Small intestine (tissue), 7 donors: ENCODE data around the gene OR10K2. TPM values are rescaled to one million over a fixed set of nuclear protein-coding genes. Genes with fewer than 3 reads are reported as not detected.
"Not testable (repeated sequence)": the region's sequence is repeated elsewhere in the genome, so short reads cannot be mapped to it uniquely, and the experiment has no call there.

Experiments
- DNase-seq, 2 donors: peaks; one replicate each; pipeline versions ENCODE4 v3.0.0 to v3.0.0-alpha.2; 2013
- FAIRE-seq: peaks from 2 replicates; lab custom pipeline; 2012; peaks lifted over from hg19 to GRCh38; lab: Jason Lieb, UNC
- H3K27ac ChIP-seq, 3 donors: one replicate each; pipeline ENCODE4 v1.5.1; 2013; ENCODE audit warnings: low read length in 2 of 3, mild to moderate bottlenecking in 2 of 3, control low read depth in 1 of 3, inconsistent platforms in 1 of 3, low read depth in 1 of 3, moderate library complexity in 1 of 3
- H3K27me3 ChIP-seq, 3 donors: one replicate each; pipeline ENCODE4 v1.6.1; 2013; ENCODE audit warnings: low read length in 3 of 3, inconsistent platforms in 1 of 3; ENCODE audit not compliant: control insufficient read depth in 3 of 3, insufficient read depth in 3 of 3
- H3K36me3 ChIP-seq, 3 donors: one replicate each; pipeline ENCODE4 v1.6.1; 2013; ENCODE audit warnings: low read length in 3 of 3, inconsistent platforms in 1 of 3, low read depth in 1 of 3, mild to moderate bottlenecking in 1 of 3, moderate library complexity in 1 of 3; ENCODE audit not compliant: control insufficient read depth in 3 of 3, insufficient read depth in 2 of 3
- H3K4me1 ChIP-seq, 3 donors: one replicate each; pipeline ENCODE4 v1.6.1; 2013; ENCODE audit warnings: low read length in 2 of 3, inconsistent platforms in 1 of 3, low read depth in 1 of 3, mild to moderate bottlenecking in 1 of 3, moderate library complexity in 1 of 3; ENCODE audit not compliant: control insufficient read depth in 3 of 3, insufficient read depth in 2 of 3
- H3K4me3 ChIP-seq, 3 donors: one replicate each; pipeline ENCODE4 v1.5.1; 2013; ENCODE audit warnings: low read length in 3 of 3, control low read depth in 1 of 3, inconsistent platforms in 1 of 3, low read depth in 1 of 3, mild to moderate bottlenecking in 1 of 3, moderate library complexity in 1 of 3
- H3K9me3 ChIP-seq, 2 donors: one replicate each; pipeline ENCODE4 v1.6.1; 2013; ENCODE audit warnings: low read depth in 1 of 2, low read length in 1 of 2; ENCODE audit not compliant: control insufficient read depth in 2 of 2, insufficient read depth in 1 of 2
- WGBS, 3 donors: extraction: QIAGEN DNeasy Blood & Tissue Kit; methylation state at CpG; one replicate each; pipeline ENCODE4 v1.1.7; 2013; 5-methylcytosine and 5-hydroxymethylcytosine counted together
- polyA plus RNA-seq, 4 donors: library from polyadenylated mRNA; stranded (reverse) in 3 of 4; unstranded in 1 of 4; fragments of 200-250 nt in 3 of 4; fragments of 120-200 nt in 1 of 4; gene quantifications; one replicate each; pipeline versions ENCODE4 v1.2.1 to v1.2.3, GENCODE V29; 2013
- donor health status: healthy with polysubstance abuse.
- donor health status: control.
- donor health status: control.
- donor health status: Bipolar disorder and iron deficiency.
- donor health status: healthy.

Gene OR10K2
- polyA plus RNA-seq, 4 donors = not detected

GRCh38 chr1:158430163-158430562 is 4.1 kb upstream of the OR10K2 start:
- not testable (repeated sequence) for H3K9me3 ChIP-seq, H3K27me3 ChIP-seq, H3K4me3 ChIP-seq, H3K27ac ChIP-seq, H3K4me1 ChIP-seq, FAIRE-seq, DNase-seq, H3K36me3 ChIP-seq
- 41 to 51% (median 45%) methylated on average over 3 of the region's 3 CpGs for WGBS, 3 donors

GRCh38 chr1:158425027-158425426 is 1.0 kb downstream of the OR10K2 start:
- FAIRE-seq (no peak), DNase-seq (no peak)
- H3K27ac ChIP-seq = no peak overlapping the region
- no peak overlapping the region for H3K4me3 ChIP-seq
- no peaks in the 10 kb centered on the region for H3K9me3 ChIP-seq
- no peaks in the 10 kb centered on the region for H3K4me1 ChIP-seq
- H3K36me3 ChIP-seq = no peaks in the 10 kb centered on the region
- H3K27me3 ChIP-seq = no peaks in the 10 kb centered on the region

- FAIRE-seq (no peak), DNase-seq (no peak)
- H3K4me3 ChIP-seq = no peak overlapping the region
- no peak overlapping the region for H3K27ac ChIP-seq
- H3K4me1 ChIP-seq = no peaks in the 10 kb centered on the region
- H3K36me3 ChIP-seq = no peaks in the 10 kb centered on the region
- H3K27me3 ChIP-seq = no peaks in the 10 kb centered on the region
- no peaks in the 10 kb centered on the region for H3K9me3 ChIP-seq
These were observed 3.8 kb downstream of the OR10K2 start for GRCh38 chr1:158422212-158422611.

- H3K27me3 ChIP-seq = peaks cover 0 to 3% (median 0%) of the 10 kb centered on the region in 3 donors
- H3K27ac ChIP-seq = no peak overlapping the region
- H3K4me1 ChIP-seq = no peaks in the 10 kb centered on the region
- H3K9me3 ChIP-seq = no peaks in the 10 kb centered on the region
- DNase-seq (no peak), FAIRE-seq (no peak)
- H3K36me3 ChIP-seq = no peaks in the 10 kb centered on the region
- H3K4me3 ChIP-seq = no peak overlapping the region
These were observed 8.5 kb downstream of the OR10K2 start for GRCh38 chr1:158417586-158417985.

- FAIRE-seq = no peak
- Histone ChIP-seq H3K4me1 (no peaks in the 10 kb centered on the region), H3K27me3 (peaks cover 0 to 3% (median 0%) of the 10 kb centered on the region in 3 donors), H3K27ac (no peak overlapping the region), H3K4me3 (no peak overlapping the region), H3K36me3 (no peaks in the 10 kb centered on the region), H3K9me3 (no peaks in the 10 kb centered on the region)
- WGBS, 3 donors = 71 to 83% (median 83%) methylated on average over 4 of the region's 4 CpGs
- no peak for DNase-seq
These were observed 11.2 kb downstream of the OR10K2 start for GRCh38 chr1:158414651-158415345.

- H3K27me3 ChIP-seq = no peaks in the 10 kb centered on the region
- no peak overlapping the region for H3K27ac ChIP-seq
- WGBS, 3 donors = 68 to 88% (median 74%) methylated on average over 5 of the region's 5 CpGs
- no peak for DNase-seq
- H3K36me3 ChIP-seq = no peaks in the 10 kb centered on the region
- H3K4me1 ChIP-seq = no peaks in the 10 kb centered on the region
- H3K4me3 ChIP-seq = no peak overlapping the region
- H3K9me3 ChIP-seq = no peaks in the 10 kb centered on the region
- FAIRE-seq = no peak
These were observed 18.9 kb downstream of the OR10K2 start for GRCh38 chr1:158407092-158407491.

- Histone ChIP-seq H3K9me3 (no peaks in the 10 kb centered on the region), H3K4me3 (no peak overlapping the region), H3K27ac (no peak overlapping the region), H3K36me3 (no peaks in the 10 kb centered on the region), H3K4me1 (no peaks in the 10 kb centered on the region), H3K27me3 (no peaks in the 10 kb centered on the region)
- 64 to 72% (median 72%) methylated on average over 3 of the region's 3 CpGs for WGBS, 3 donors
- DNase-seq = no peak
- FAIRE-seq = no peak
These were observed 25.2 kb downstream of the OR10K2 start for GRCh38 chr1:158400871-158401270.

GRCh38 chr1:158398818-158399514 is 27.1 kb downstream of the OR10K2 start, which contains the start of gene OR10T2:
Gene OR10T2, minus strand, starts transcription at chr1:158399466. Its CDS starts 0 bp downstream, at chr1:158399466.
- Histone ChIP-seq H3K27me3 (peaks cover 0 to 2% (median 0%) of the 10 kb centered on the region in 3 donors), H3K9me3 (no peaks in the 10 kb centered on the region), H3K36me3 (no peaks in the 10 kb centered on the region), H3K27ac (no peak within 1 kb of the TSS), H3K4me1 (no peaks in the 10 kb centered on the region), H3K4me3 (no peak within 1 kb of the TSS)
- WGBS, 3 donors = 70 to 78% (median 74%) methylated on average over 5 of the region's 5 CpGs
- FAIRE-seq (no peak), DNase-seq (no peak)
